Hematopoietic multipotent progenitor cell treated with erythropoietin and hydrocortisone succinate and interleukin-3 and kit ligand, for 8 days (in vitro differentiated cells): ENCODE data around the gene LRRTM1.

ENCODE experiments used
- DNase-seq: peaks from one replicate; pipeline ENCODE4 v3.0.0-alpha.2; 2015

LRRTM1 gene

GRCh38 chr2:80302314-80303005, 2.1 kb downstream of the LRRTM1 start:
- no peak for DNase-seq

- DNase-seq: no peak
Observed at GRCh38 chr2:80302001-80302313, 2.6 kb downstream of the LRRTM1 start.

- DNase-seq: no peak
Observed at GRCh38 chr2:80300954-80301353, 3.6 kb downstream of the LRRTM1 start.

GRCh38 chr2:80300346-80300745, 4.2 kb downstream of the LRRTM1 start:
- no peak for DNase-seq

- no peak for DNase-seq
Observed at GRCh38 chr2:80299661-80300060, 4.9 kb downstream of the LRRTM1 start.

- DNase-seq: no peak
Observed at GRCh38 chr2:80298954-80299353, 5.6 kb downstream of the LRRTM1 start.

GRCh38 chr2:80293039-80293438, 11.5 kb downstream of the LRRTM1 start:
- DNase-seq: no peak

- DNase-seq: no peak
Observed at GRCh38 chr2:80292474-80292873, 12.1 kb downstream of the LRRTM1 start.

GRCh38 chr2:80291656-80292055, 12.9 kb downstream of the LRRTM1 start:
- DNase-seq: no peak

GRCh38 chr2:80288576-80288975, 16.0 kb downstream of the LRRTM1 start:
- no peak for DNase-seq

GRCh38 chr2:80281049-80281448, 23.5 kb downstream of the LRRTM1 start:
- no peak for DNase-seq

- DNase-seq: no peak
Observed at GRCh38 chr2:80280598-80280997, 24.0 kb downstream of the LRRTM1 start.

GRCh38 chr2:80269806-80270205, 34.7 kb downstream of the LRRTM1 start:
- DNase-seq: no peak

GRCh38 chr2:80266231-80266630, 38.3 kb downstream of the LRRTM1 start:
- no peak for DNase-seq

- DNase-seq: no peak
Observed at GRCh38 chr2:80259292-80259691, 45.3 kb downstream of the LRRTM1 start.

- DNase-seq: no peak
Observed at GRCh38 chr2:80258793-80259192, 45.8 kb downstream of the LRRTM1 start.

- no peak for DNase-seq
Observed at GRCh38 chr2:80258341-80258740, 46.2 kb downstream of the LRRTM1 start.

GRCh38 chr2:80257450-80257849, 47.1 kb downstream of the LRRTM1 start:
- no peak for DNase-seq

- no peak for DNase-seq
Observed at GRCh38 chr2:80256782-80257167, 47.8 kb downstream of the LRRTM1 start.

GRCh38 chr2:80255918-80256781, 48.4 kb downstream of the LRRTM1 start:
- DNase-seq: no peak

- DNase-seq: no peak
Observed at GRCh38 chr2:80252294-80252986, 52.1 kb downstream of the LRRTM1 start.
